ENCODE measurements around the gene SRRM4.

Gene SRRM4

DNA sequence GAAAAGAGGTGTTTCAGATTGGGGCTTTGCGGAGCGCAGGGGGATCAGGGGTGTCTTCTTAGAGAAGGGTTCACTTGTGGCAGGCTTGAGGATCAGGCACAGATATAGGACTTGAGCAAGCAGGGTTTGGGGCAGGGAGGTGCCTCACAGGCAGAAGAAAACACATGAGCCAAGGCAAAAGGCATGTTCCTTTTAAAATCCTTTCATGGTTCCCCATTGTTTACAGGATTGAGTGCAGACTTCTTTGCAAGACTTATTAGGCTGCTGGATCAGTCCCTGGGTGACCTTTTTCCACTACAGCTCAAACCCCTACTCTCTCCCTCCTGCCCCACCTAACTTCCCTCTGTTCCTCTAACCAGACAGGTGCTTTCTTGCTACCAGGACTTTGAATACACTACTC, 217.1 kb downstream of the SRRM4 start:
- Mint-ChIP-seq H3K27ac (no peak overlapping the region), H3K4me1 (no peaks in the 10 kb centered on the region), H3K36me3 (ENCODE audit: low read depth) (no peaks in the 10 kb centered on the region), H3K9me3 (no peaks in the 10 kb centered on the region), H3K4me3 (no peak overlapping the region), H3K27me3 (ENCODE audit: low read depth, poor library complexity) (peaks cover 7% of the 10 kb centered on the region)
- DNase-seq: no peak
- TF ChIP-seq, protein P1, sequence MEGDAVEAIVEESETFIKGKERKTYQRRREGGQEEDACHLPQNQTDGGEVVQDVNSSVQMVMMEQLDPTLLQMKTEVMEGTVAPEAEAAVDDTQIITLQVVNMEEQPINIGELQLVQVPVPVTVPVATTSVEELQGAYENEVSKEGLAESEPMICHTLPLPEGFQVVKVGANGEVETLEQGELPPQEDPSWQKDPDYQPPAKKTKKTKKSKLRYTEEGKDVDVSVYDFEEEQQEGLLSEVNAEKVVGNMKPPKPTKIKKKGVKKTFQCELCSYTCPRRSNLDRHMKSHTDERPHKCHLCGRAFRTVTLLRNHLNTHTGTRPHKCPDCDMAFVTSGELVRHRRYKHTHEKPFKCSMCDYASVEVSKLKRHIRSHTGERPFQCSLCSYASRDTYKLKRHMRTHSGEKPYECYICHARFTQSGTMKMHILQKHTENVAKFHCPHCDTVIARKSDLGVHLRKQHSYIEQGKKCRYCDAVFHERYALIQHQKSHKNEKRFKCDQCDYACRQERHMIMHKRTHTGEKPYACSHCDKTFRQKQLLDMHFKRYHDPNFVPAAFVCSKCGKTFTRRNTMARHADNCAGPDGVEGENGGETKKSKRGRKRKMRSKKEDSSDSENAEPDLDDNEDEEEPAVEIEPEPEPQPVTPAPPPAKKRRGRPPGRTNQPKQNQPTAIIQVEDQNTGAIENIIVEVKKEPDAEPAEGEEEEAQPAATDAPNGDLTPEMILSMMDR (IDR thresholded peaks at IDR 0.05): no peak

DNA sequence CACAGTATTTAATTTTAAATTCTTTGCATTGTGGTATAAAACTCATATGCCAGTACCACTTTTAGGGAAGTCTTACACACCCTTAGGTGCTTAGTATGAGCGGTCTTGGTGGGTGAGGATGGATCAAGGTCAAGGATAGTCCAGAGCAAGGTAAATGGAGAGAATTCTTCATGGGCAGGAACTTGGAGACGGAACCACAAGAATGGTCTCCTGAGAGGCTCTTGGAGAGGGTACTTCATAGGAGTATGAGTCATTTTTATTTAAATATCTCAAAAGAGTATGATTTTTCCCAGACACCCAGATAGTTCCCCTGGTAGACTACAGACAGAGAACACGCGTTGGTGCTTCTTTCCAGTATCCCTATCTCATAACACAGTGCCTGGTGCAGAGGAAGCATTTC, 219.3 kb downstream of the SRRM4 start:
- Mint-ChIP-seq H3K4me1 (no peaks in the 10 kb centered on the region), H3K27me3 (ENCODE audit: low read depth, poor library complexity) (peaks cover 7% of the 10 kb centered on the region), H3K27ac (no peak overlapping the region), H3K36me3 (ENCODE audit: low read depth) (no peaks in the 10 kb centered on the region), H3K4me3 (no peak overlapping the region), H3K9me3 (no peaks in the 10 kb centered on the region)
- DNase-seq: no peak
- TF ChIP-seq, protein P1 (IDR thresholded peaks at IDR 0.05): no peak

DNA sequence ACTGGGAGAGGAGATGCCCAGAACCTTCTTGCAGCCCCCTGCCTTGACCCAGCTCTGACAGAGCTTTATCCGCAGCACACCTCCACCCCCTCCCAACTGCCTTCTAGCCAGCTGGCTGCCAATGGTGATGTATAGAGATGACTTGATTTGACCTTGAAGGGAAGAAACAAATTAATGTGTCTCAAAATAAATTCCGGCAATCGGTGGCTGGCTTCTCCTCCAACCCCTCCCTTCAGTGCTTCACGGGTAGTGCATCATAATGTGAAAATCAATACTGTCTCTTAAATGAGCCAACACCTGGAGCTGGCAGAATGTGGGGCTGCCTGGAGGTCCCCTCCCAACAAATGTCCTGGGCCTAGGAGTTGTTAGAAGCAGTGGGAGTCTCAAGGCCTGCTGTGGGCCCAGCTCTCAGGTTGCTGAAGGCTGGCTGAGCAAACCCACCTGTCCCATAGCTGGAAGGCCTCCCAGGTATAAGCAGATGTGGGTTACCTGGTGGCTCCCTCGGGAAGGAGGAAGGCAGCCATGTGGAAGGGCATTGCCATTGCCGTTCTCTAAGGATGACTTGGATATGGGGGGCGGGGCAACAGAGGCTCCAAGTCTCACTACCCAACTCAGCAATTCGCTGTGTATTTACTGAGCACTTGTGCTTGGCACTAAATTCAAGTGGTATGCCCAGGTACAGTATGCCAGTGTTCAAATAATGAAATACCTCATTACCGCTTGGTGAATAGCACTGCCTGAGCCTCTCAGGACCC, 220.6 kb downstream of the SRRM4 start:
- TF ChIP-seq, protein P1 (IDR thresholded peaks at IDR 0.05): no peak
- Mint-ChIP-seq H3K36me3 (ENCODE audit: low read depth) (no peaks in the 10 kb centered on the region), H3K27ac (no peak overlapping the region), H3K27me3 (ENCODE audit: low read depth, poor library complexity) (peaks cover 7% of the 10 kb centered on the region), H3K4me3 (no peak overlapping the region), H3K4me1 (no peaks in the 10 kb centered on the region), H3K9me3 (no peaks in the 10 kb centered on the region)
- no peak for DNase-seq

DNA sequence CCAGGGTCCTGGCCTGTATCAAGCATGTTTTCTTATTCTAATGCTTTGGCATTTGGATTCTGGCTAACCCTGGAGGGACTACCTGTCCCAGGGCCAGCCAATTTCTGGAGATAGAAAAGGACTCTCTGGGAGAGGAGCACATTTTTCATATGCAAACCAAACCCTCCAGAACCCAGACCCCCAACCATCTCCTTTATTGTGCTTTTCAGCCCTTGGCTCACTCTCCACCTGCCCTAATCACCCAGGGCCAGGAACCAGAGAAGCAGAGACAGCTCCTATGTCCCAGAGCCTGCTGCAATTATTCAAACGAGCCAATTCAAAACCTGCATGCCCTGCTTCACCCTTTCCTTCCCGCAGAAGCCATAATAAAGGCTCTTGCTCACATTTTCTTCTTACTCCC, 221.2 kb downstream of the SRRM4 start:
- no peaks in the 10 kb centered on the region for H3K36me3 Mint-ChIP-seq (ENCODE audit: low read depth)
- no peak overlapping the region for H3K4me3 Mint-ChIP-seq
- no peaks in the 10 kb centered on the region for H3K9me3 Mint-ChIP-seq
- no peak for DNase-seq
- H3K27ac Mint-ChIP-seq: no peak overlapping the region
- peaks cover 5% of the 10 kb centered on the region for H3K4me1 Mint-ChIP-seq
- TF ChIP-seq, protein P1 (IDR thresholded peaks at IDR 0.05): no peak
- peaks cover 4% of the 10 kb centered on the region for H3K27me3 Mint-ChIP-seq (ENCODE audit: low read depth, poor library complexity)

DNA sequence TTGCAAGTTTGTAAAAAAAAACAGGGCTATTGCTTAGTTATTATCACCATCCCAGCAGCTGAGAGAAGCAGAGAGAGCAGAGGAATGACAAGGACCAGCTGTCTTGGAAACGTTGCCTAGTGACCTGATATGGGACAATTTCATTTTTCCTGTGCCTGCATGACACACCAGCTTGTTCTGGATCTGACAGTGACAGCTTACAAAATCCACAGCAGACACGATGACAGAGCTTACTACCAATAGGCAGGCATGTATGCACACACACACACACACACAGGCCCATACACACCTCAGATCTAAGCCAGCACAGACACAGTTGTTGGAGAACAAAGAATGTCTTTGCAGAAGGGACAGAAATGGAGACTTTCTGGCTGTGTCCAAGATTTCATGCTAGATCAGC, 222.8 kb downstream of the SRRM4 start:
- Mint-ChIP-seq H3K27me3 (ENCODE audit: low read depth, poor library complexity) (peaks cover 7% of the 10 kb centered on the region), H3K4me3 (no peak overlapping the region), H3K9me3 (no peaks in the 10 kb centered on the region), H3K36me3 (ENCODE audit: low read depth) (no peaks in the 10 kb centered on the region), H3K4me1 (peaks cover 21% of the 10 kb centered on the region), H3K27ac (peak overlapping the region; percentile 8)
- no peak for DNase-seq
- TF ChIP-seq, protein P1 (IDR thresholded peaks at IDR 0.05): no peak

DNA sequence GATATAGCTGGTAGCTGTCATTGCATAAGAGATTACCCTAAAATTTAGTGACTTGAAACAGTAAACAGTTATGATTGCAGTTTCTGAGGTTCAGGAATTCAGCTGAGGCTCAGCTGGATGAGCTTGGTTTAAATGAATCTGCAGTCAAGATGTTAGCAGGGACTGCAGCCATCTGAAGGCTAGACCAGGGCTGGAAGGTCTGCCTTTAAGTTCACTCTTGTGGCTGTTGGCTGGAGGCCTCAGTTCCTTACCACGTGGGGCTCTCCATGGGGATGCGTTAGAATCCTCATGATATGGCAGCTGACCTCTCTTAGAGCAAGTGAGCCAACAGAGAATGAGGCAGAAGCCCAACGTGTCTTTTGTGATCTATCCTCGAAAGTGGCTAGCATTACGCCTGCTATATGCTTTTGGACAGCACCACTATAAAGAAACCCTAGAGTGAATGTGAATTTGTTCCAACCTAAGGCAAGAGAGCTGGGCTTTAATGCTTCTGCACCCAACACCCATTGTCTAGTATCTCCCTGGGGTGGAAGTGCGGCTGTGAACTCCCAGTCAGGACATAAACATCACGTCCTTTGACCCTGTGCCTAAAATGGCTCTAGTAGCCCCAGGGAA, 223.4 kb downstream of the SRRM4 start:
- Mint-ChIP-seq H3K36me3 (ENCODE audit: low read depth) (no peaks in the 10 kb centered on the region), H3K4me3 (no peak overlapping the region), H3K27me3 (ENCODE audit: low read depth, poor library complexity) (peaks cover 3% of the 10 kb centered on the region), H3K27ac (no peak overlapping the region), H3K9me3 (no peaks in the 10 kb centered on the region), H3K4me1 (peaks cover 22% of the 10 kb centered on the region)
- TF ChIP-seq, protein P1 (IDR thresholded peaks at IDR 0.05): no peak
- DNase-seq: no peak
